ENCODE results near the gene TGFBR3. TPM values are rescaled to one million over a fixed set of nuclear protein-coding genes. Genes with fewer than 3 reads are reported as not detected.
A peak's percentile ranks its signal among the peaks of the same experiment; 100 is the strongest.

Gene TGFBR3
- total and polyA plus RNA-seq, 2 of the 4 experiments (the other 2 are of a cell fraction): 3.0 to 11.3 TPM

DNA sequence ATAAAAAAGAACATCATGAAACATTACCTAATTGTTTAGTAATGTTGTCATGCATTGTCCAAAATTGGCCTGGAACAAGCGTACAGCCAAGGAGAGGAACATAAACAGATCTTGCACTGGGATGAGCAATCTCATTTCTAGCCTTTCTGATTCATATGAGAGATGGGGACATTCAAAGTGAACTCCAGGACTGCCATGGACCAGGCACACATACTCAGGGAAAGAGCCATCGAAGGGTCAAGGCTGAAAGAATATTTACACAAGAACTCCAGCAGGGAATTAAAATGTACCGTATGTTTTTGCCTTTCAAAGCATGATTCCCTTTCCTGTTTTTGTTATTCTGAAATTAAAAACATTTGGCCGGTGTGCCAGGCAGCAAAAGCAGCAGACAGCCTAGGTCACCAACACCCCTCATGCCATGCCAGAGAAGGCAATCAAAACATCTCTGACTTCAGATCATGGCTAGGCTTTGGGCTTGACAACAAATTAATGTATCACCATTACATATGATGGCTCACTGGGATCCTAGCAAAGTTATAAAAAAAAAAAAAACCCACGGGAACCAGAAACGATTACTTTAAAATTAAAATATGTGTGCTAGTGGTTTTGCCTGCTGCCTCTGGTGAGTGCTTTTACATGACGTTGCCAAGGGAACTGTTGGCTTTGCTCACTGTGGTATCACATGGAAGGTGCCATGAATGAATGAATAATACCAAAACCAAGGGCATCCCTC is 159.8 kb downstream of the TGFBR3 start:
- peak overlapping the region; percentile 67 for H2BK120ac ChIP-seq (ENCODE audit: low read depth, low read length)
- ATAC-seq (ENCODE audit: low read depth) (peak; percentile 96), DNase-seq (peak; percentile 97)
- no TSS peak for BruUV-seq (replicated peaks)
- WGBS, 2 experiments (ENCODE audit: extremely low coverage in 2 of 2, insufficient read length in 1 of 2): no CpG with 5 or more reads among the region's 7 CpGs
- ChIA-PET CTCF (no interaction called here), POLR2A (ENCODE audit: unreplicated experiment) (no interaction called here)
- H3K27ac ChIP-seq (ENCODE audit: insufficient read depth, low read length): peak overlapping the region; percentile 94
- intact Hi-C loops (cut with micrococcal nuclease) (loop anchor here (5.0 kb wide), 1 partner anchor 189 kb away; no protein-coding TSS in a partner anchor), dilution Hi-C loops (cut with HindIII; ENCODE audit: low sequenced_read_pairs, unreplicated experiment) (no loop called here), in situ Hi-C loops (cut with MboI; ENCODE audit: low sequenced_read_pairs) (no loop called here)
- no peaks in the 10 kb centered on the region for H3K9me3 ChIP-seq (ENCODE audit: control insufficient read depth, insufficient read depth, low read length)
- peak overlapping the region; percentile 84; the same call in 1 of the 2 replicates for H2AK5ac ChIP-seq (ENCODE audit: low read depth, low read length)
- H2BK20ac ChIP-seq (ENCODE audit: low read depth, low read length): peak overlapping the region; percentile 80; the same call in 1 of the 2 replicates
- no peak overlapping the region for H2AK9ac ChIP-seq (replicated peaks; ENCODE audit: low read depth, low read length, poor library complexity)
- peak overlapping the region; percentile 73 for H2BK5ac ChIP-seq (ENCODE audit: low read depth, low read length, poor library complexity, severe bottlenecking)
- H3K14ac ChIP-seq (replicated peaks; ENCODE audit: low read depth, low read length): peak overlapping the region; percentile 53; the same call in 1 of the 2 replicates
- H3K4me3 ChIP-seq (ENCODE audit: insufficient read depth, low read depth, low read length): no peak overlapping the region
- no peak overlapping the region for H2AFZ ChIP-seq (replicated peaks; ENCODE audit: low read length, poor library complexity)
- 0 out of 2 replicates have a peak, but pooled peaks have one; percentile 45 for TF ChIP-seq MXI1 (IDR thresholded peaks at IDR 0.05; ENCODE audit: borderline replicate concordance, low read depth, low read length)
- peak; percentile 14; the same call in 1 of the 2 replicates for TF ChIP-seq RAD21 (IDR thresholded peaks at IDR 0.05; ENCODE audit: low read length)
- peak; percentile 85 for TF ChIP-seq CEBPB (IDR thresholded peaks at IDR 0.05; ENCODE audit: low read depth, low read length)
- peak; percentile 23 for TF ChIP-seq RCOR1 (IDR thresholded peaks at IDR 0.05; ENCODE audit: insufficient replicate concordance, low read length)
- TF ChIP-seq SMC3 (IDR thresholded peaks at IDR 0.05; ENCODE audit: low read depth, low read length): no peak
- TF ChIP-seq, protein P1, sequence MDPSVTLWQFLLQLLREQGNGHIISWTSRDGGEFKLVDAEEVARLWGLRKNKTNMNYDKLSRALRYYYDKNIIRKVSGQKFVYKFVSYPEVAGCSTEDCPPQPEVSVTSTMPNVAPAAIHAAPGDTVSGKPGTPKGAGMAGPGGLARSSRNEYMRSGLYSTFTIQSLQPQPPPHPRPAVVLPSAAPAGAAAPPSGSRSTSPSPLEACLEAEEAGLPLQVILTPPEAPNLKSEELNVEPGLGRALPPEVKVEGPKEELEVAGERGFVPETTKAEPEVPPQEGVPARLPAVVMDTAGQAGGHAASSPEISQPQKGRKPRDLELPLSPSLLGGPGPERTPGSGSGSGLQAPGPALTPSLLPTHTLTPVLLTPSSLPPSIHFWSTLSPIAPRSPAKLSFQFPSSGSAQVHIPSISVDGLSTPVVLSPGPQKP (IDR thresholded peaks at IDR 0.05; ENCODE audit: borderline replicate concordance, low read depth, low read length): no peak
- peak; percentile 70; the same call in 1 of the 2 replicates for TF ChIP-seq FOS (IDR thresholded peaks at IDR 0.05; ENCODE audit: low read depth, low read length)
- TF ChIP-seq, protein P2, sequence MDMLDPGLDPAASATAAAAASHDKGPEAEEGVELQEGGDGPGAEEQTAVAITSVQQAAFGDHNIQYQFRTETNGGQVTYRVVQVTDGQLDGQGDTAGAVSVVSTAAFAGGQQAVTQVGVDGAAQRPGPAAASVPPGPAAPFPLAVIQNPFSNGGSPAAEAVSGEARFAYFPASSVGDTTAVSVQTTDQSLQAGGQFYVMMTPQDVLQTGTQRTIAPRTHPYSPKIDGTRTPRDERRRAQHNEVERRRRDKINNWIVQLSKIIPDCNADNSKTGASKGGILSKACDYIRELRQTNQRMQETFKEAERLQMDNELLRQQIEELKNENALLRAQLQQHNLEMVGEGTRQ (IDR thresholded peaks at IDR 0.05; ENCODE audit: low read depth, low read length): no peak
- 0 out of 2 replicates have a peak, but pooled peaks have one; percentile 3 for TF ChIP-seq BHLHE40 (IDR thresholded peaks at IDR 0.05; ENCODE audit: low read depth, low read length)
- TF ChIP-seq NFE2L2 (IDR thresholded peaks at IDR 0.05; ENCODE audit: low read depth, low read length): peak; percentile 9; the same call in 1 of the 2 replicates
- peak overlapping the region; percentile 53; the same call in 1 of the 3 replicates for H2BK15ac ChIP-seq (ENCODE audit: low read depth, low read length)
- H3K9me1 ChIP-seq (ENCODE audit: insufficient read depth, low read length): peaks cover 11% of the 10 kb centered on the region
- H3K18ac ChIP-seq (ENCODE audit: low read depth, low read length): peak overlapping the region; percentile 63
- no peaks in the 10 kb centered on the region; the same call in 1 of the 2 replicates for H4K20me1 ChIP-seq (ENCODE audit: insufficient read depth, low read length)
- peak overlapping the region; percentile 21 for H3K23ac ChIP-seq (ENCODE audit: low read depth, low read length)
- no peaks in the 10 kb centered on the region for H3K79me1 ChIP-seq (ENCODE audit: low read depth in 1 of 2, low read length in 2 of 2)
- H3K4me1 ChIP-seq (ENCODE audit: control insufficient read depth, insufficient read depth, low read length): peaks cover 10% of the 10 kb centered on the region
- H3K56ac ChIP-seq (ENCODE audit: extremely low read depth, insufficient read depth, low read length): peak overlapping the region; percentile 22; the same call in 1 of the 2 replicates
- H3K4me2 ChIP-seq (ENCODE audit: low read depth, low read length): peak overlapping the region; percentile 70
- peak overlapping the region; percentile 43 for H4K5ac ChIP-seq (ENCODE audit: low read depth, low read length)
- H4K91ac ChIP-seq (ENCODE audit: insufficient read depth, low read depth, low read length): no peak overlapping the region; the same call in 1 of the 2 replicates
- peaks cover 15% of the 10 kb centered on the region for H3K36me3 ChIP-seq (ENCODE audit: control insufficient read depth, insufficient read depth, low read length)
- H4K8ac ChIP-seq (ENCODE audit: low read depth in 2 of 2, low read length in 2 of 2): peak overlapping the region in 1 of 2 experiments; percentile 43; a peak in 2 of 4 replicates
- no peaks in the 10 kb centered on the region for H3K27me3 ChIP-seq (ENCODE audit: control insufficient read depth, insufficient read depth, low read length)
- peak overlapping the region; percentile 18; the same call in 1 of the 2 replicates for H3K9ac ChIP-seq (ENCODE audit: low read depth, low read length)
- H3K4ac ChIP-seq (ENCODE audit: low read depth, low read length): peak overlapping the region; percentile 77
